C4-2B (cell line): ENCODE data around the gene ST6GALNAC2.

Source experiments
- H3K27ac ChIP-seq: fragments of 450-650 bp; 2 replicates; pipeline ENCODE4 v1.5.1; 2017
- ZFX ChIP-seq: fragments of 450-650 bp; IDR thresholded peaks from 2 replicates; pipeline ENCODE4 v1.6.1; 2017
- TF ChIP-seq, protein P1 (sequence below): fragments of 450-650 bp; conservative IDR thresholded peaks from 2 replicates; pipeline ENCODE4 v1.5.1; 2017; ENCODE audit warnings: mild to moderate bottlenecking

The ST6GALNAC2 gene

DNA sequence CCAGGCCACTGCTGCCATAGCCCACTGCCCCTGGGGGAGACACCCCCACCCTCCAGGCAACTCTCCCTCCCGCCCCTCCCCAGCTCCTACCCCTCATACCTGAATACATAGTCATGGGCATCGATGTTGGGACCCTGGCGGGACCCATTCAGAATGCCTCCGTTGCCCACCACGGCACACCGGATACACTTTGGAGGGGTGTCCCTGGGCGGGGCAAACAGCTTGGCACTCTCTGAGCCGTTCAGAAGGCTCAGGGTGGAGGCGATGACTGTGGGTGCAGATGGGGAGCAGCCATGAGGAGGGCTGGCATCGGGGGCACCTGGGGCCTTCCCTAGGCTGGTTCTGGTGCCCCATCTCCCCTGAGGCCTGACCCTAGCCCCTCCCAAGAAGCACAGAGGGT lies 12.6 kb downstream of the ST6GALNAC2 start:
- TF ChIP-seq ZFX, result no peak
- TF ChIP-seq, protein P1, sequence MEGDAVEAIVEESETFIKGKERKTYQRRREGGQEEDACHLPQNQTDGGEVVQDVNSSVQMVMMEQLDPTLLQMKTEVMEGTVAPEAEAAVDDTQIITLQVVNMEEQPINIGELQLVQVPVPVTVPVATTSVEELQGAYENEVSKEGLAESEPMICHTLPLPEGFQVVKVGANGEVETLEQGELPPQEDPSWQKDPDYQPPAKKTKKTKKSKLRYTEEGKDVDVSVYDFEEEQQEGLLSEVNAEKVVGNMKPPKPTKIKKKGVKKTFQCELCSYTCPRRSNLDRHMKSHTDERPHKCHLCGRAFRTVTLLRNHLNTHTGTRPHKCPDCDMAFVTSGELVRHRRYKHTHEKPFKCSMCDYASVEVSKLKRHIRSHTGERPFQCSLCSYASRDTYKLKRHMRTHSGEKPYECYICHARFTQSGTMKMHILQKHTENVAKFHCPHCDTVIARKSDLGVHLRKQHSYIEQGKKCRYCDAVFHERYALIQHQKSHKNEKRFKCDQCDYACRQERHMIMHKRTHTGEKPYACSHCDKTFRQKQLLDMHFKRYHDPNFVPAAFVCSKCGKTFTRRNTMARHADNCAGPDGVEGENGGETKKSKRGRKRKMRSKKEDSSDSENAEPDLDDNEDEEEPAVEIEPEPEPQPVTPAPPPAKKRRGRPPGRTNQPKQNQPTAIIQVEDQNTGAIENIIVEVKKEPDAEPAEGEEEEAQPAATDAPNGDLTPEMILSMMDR, result no peak
- no peak overlapping the region for H3K27ac ChIP-seq

DNA sequence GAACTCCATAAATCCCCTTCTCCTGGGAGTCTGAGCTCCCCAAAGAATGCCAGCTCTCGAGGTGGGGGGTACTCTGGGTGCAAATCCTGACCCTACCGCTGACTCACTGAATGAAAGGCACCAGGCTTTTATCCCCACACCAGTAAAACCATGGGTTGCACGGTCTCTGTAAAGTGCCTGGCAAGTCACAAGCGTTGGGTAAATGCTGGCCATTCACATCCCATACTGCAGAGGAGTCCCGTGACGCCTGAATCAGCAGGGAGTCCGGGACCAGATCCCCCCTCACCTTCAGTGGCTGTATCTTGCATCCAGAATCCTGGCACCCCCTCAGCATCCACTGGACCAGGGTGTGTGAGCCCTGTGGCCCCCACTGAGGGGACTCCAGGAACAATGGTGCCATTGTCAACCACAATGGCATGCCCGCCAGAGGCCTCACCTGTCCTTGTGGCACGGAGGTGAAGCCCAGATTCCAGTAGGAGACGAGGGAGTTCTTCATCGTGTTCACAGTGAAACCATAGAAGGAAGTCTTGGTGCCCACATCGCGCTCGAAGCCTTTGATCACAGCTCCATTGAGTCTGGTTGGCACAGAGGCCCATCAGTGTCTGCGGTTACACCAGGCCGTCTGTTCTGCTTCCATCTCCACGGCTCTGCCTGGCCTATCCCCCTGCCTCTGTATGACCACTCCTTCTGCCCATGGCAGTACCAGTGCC lies 13.3 kb downstream of the ST6GALNAC2 start:
- TF ChIP-seq, protein P1, result no peak
- TF ChIP-seq ZFX, result no peak
- no peak overlapping the region for H3K27ac ChIP-seq

DNA sequence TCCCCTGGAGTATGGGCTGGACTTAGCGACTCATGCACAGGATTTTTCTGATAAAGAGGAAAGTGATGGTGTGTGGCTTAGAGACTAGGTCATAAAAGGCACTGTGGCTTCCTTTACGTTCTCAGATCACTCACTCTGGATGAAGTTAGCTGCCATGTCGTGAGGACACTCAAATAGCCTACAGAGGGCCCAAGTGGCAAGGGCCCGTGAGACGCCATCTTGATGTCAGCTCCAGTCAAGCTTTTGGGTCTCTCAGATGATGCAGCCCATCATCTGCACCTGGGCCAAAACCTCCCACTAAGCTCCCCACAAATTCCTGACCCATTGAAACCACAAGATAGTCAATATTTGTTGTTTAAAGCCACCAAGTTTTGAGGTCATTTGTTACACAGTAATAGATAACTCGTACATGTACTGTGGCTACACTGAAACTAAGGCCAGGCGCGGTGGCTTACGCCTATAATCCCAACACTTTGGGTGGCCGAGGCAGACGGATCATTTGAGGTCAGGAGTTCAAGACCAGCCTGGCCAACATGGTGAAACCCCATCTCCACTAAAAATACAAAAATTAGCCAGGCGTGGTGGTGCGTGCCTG lies 14.7 kb downstream of the ST6GALNAC2 start:
- TF ChIP-seq, protein P1, result no peak
- TF ChIP-seq ZFX, result no peak
- no peak overlapping the region for H3K27ac ChIP-seq

DNA sequence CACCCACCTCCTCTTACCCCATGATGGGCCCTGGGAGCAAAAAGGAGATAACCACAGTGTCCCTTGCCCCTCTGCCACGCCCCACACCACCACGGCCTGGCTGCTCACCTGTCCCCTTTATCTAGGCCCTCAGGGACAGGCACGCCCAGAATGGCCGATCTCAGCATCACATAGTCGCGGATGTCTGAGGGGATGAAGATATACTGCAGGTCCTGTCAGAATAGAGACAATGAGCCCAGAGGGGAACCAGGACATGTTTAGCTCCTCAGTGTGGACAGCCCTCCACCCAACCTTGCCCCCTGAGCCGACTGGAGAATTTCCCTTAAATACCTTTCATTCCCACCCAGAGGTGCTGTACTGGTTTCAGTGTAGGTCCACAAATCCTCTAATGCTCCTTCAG lies 15.2 kb downstream of the ST6GALNAC2 start:
- no peak overlapping the region for H3K27ac ChIP-seq
- TF ChIP-seq, protein P1, result no peak
- no peak for TF ChIP-seq ZFX

DNA sequence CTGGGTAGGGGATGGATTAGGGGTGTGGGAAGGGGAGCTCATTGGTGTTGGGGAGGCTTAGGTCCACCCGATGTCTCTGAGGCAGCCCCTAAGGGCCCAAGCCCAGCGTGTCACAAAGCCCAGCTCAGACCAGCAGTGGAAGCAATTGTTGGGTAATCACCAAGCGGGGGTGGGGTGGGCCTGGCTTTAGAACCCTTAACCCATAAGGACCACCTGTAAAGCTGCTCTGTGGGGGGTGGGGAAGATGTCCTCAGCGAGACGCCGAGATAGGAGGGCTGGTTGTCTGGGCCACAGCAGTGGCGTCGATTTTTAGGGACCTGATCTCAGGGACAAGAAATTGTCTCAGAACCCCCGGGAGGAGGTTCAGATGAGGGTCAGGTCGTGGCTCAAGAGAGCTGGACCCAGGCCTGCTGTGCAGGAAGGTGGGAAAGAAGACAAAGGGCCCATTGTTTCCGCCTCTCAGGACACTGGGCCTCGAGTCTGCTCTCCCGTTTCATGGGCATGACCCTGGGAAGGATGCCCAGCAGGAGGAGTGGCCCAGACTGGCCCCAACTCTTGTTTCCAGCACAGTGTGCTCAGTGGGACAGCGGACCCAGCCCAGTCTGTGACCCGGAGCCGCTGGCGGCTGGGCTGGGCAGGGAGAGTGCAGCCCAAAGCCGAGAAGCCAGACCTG lies 15.9 kb downstream of the ST6GALNAC2 start:
- no peak for TF ChIP-seq ZFX
- no peak overlapping the region for H3K27ac ChIP-seq

DNA sequence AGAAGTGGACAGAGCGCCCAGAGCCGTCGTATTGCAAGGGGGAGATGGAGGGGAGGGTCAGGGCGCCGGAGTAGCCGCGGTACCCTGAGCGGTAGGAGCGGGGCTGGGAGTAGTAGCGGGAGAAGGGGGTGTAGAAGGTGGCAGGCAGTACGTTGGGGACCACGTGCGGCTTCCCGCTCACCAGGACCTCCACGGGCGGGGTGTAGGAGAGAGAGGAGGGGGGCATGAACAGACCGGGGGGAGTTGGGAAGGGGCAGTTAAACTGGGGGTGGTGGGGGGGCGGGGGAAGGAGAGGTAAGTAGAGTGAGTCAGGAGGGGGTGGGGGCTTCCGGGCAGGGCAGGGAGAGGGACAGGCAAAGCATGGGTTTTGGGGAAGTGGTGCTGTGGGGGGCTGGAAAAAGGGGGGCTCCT lies 16.8 kb downstream of the ST6GALNAC2 start:
- no peak for TF ChIP-seq ZFX
- TF ChIP-seq, protein P1, result no peak
- H3K27ac ChIP-seq, result no peak overlapping the region

DNA sequence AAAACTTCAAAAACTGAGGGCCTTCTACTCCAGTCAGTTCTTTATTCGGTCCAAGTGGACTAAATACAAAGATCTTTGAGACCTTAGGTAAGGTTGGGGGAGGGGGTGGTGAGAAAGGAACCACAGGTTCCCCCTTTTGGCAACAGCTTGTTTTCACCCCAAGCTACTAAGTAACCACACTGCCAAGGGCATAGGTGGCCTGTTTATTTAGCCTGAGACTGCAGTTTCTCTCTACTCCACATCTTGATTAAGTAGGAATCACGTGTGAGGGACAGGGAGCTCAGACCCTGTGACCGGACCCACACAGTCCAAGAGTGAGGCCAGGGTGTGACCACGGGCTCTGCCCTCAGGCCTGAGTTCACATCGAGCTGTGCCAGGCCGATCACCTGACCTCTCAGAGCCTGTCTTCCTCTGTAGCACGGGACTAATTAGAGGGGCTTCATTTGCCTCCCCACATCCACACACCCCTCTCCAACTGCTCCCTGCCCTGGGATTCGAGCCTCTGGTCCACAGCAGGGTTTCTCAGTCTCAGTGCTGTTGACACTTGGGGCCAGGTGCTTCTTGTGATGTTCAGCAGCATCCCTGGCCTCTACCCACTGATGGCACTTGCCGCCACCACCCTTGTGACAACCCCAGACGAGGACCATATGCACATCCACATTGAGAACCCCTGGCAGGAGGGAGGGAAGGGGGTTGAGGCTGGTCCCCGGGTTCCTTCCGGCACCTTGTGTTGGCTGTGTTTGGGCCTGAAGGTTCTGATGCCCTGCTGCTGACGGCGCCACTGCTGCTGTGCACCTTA lies 17.8 kb downstream of the ST6GALNAC2 start:
- H3K27ac ChIP-seq, result no peak overlapping the region
- TF ChIP-seq, protein P1, result no peak
- no peak for TF ChIP-seq ZFX
